Mucosa of rectum (tissue), 2 donors: ENCODE measurements around the gene BCL2A1.
"Not testable (repeated sequence)": the region's sequence is repeated elsewhere in the genome, so short reads cannot be mapped to it uniquely, and the experiment has no call there.

Source experiments
- H3K27ac ChIP-seq, 2 donors: one replicate each; pipeline ENCODE4 v1.7.0; 2013; ENCODE audit warnings: inconsistent platforms in 2 of 2, low read depth in 2 of 2, low read length in 2 of 2
- H3K27me3 ChIP-seq, 2 donors: one replicate each; pipeline ENCODE4 v1.7.0; 2013; ENCODE audit warnings: low read length in 2 of 2; ENCODE audit not compliant: control insufficient read depth in 2 of 2, insufficient read depth in 2 of 2
- H3K36me3 ChIP-seq, 2 donors: one replicate each; pipeline ENCODE4 v1.7.0; 2013; ENCODE audit warnings: low read length in 2 of 2; ENCODE audit not compliant: control insufficient read depth in 2 of 2, insufficient read depth in 2 of 2
- H3K4me1 ChIP-seq, 2 donors: one replicate each; pipeline ENCODE4 v1.7.0; 2013; ENCODE audit warnings: low read length in 2 of 2, mild to moderate bottlenecking in 1 of 2; ENCODE audit not compliant: control insufficient read depth in 2 of 2, insufficient read depth in 2 of 2
- H3K4me3 ChIP-seq, 2 donors: one replicate each; pipeline ENCODE4 v1.7.0; 2013; ENCODE audit warnings: low read length in 2 of 2
- H3K9ac ChIP-seq, 2 donors: one replicate each; pipeline ENCODE4 v1.7.0; 2013; ENCODE audit warnings: low read length in 2 of 2, low read depth in 1 of 2, mild to moderate bottlenecking in 1 of 2
- H3K9me3 ChIP-seq, 2 donors: one replicate each; pipeline ENCODE4 v1.7.0; 2013; ENCODE audit warnings: low read length in 2 of 2; ENCODE audit not compliant: control insufficient read depth in 2 of 2
- donor health status: healthy.
- donor health status: Normal muscosa, but diverticular disease.

BCL2A1 gene

DNA sequence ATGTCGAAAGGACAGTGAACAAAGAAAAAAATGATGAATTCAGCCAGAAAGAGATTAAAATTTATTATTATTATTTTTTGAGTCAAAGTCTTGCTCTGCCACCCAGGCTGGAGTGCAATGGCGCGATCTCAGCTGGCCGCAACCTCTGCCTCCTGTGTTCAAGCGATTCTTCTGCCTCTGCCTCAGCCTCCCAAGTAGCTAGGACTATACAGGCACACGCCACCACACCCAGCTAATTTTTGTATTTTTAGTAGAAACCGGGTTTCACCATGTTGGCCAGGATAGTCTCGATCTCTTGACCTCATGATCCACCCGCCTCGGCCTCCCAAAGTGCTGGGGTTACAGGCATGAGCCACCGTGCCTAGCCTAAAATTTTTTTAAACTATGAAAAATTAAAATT, 8.1 kb downstream of the BCL2A1 start:
- not testable (repeated sequence) for H3K36me3 ChIP-seq, H3K9ac ChIP-seq, H3K27ac ChIP-seq, H3K9me3 ChIP-seq, H3K27me3 ChIP-seq, H3K4me1 ChIP-seq, H3K4me3 ChIP-seq

DNA sequence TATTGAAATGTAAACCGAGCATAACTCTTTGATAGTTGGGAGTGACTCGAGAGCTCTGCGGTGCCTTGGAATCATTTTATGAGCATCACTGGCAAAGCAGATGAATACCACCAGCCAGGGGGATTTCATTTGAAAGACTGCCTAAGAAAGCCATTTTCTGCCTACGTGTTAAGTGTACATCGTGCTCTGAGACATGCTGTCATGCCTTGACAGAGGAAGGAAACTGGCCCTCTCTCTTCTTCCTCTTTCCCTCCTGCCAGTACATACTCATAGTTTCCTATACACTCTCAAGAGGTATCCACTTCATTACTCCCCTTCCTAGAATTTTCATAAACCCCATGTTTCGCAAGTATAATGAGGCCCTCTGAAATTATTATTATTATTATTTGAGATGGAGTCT, 8.8 kb downstream of the BCL2A1 start:
- H3K27ac ChIP-seq, result no peak overlapping the region
- no peak overlapping the region for H3K4me3 ChIP-seq
- no peaks in the 10 kb centered on the region for H3K36me3 ChIP-seq
- H3K4me1 ChIP-seq, result no peaks in the 10 kb centered on the region
- no peaks in the 10 kb centered on the region for H3K9me3 ChIP-seq
- H3K27me3 ChIP-seq, result no peaks in the 10 kb centered on the region
- no peak overlapping the region for H3K9ac ChIP-seq

DNA sequence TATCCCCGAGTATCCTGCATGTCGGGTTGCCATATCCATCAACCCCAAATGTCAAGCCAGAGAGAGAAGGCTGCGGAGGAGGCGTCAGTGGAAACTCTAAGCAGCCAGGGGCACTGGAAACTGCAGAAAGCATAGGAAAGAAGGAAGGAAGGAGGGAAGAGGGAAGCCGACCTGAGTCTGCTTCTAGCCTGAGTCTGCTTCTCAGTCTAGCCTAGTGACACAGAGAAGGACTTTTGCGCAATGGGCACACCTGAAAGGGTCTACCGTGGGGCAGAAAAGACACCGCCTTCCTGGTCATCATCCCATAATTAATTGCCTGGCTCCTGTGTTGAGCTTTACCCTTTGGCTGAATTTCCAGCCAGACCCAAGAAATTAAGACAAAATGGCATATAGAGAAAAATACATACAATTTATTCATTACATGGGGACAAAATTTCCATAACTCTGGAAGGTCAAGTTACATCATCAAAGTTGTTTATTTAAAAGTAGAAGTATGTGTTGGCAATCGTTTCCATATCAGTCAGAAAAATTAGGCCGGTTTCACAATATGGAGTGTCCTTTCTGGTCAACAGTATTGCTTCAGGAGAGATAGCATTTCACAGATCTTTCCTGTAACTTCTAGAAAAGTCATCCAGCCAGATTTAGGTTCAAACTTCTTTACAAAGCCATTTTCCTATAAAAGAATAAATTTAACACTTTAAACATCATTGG, 10.3 kb downstream of the BCL2A1 start:
- no peak overlapping the region for H3K4me3 ChIP-seq
- H3K4me1 ChIP-seq, result no peaks in the 10 kb centered on the region
- H3K27me3 ChIP-seq, result no peaks in the 10 kb centered on the region
- no peak overlapping the region for H3K27ac ChIP-seq
- H3K9me3 ChIP-seq, result no peaks in the 10 kb centered on the region
- no peak overlapping the region for H3K9ac ChIP-seq
- no peaks in the 10 kb centered on the region for H3K36me3 ChIP-seq

DNA sequence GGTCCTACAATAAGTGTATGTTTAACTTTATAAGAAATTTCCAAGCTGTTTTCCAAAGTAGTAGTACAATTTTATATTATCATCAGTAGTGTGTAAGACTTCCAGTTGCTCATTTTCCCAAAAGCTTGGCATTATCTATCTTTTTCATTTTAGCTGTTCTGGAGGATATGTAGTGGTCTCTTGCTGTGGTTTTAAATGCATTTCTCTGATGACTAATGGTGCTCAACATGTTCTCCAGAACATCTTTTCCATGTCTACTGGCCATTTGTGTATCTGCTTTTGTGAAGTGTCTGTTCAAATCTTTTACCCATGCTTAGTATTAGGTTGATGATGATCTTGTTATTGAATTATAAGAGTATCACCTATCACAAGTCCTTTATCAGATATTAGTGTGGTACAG, 13.3 kb downstream of the BCL2A1 start:
- Histone ChIP-seq H3K9me3 (no peaks in the 10 kb centered on the region), H3K4me3 (no peak overlapping the region), H3K27me3 (no peaks in the 10 kb centered on the region), H3K27ac (no peak overlapping the region), H3K4me1 (no peaks in the 10 kb centered on the region), H3K36me3 (no peaks in the 10 kb centered on the region), H3K9ac (no peak overlapping the region)

DNA sequence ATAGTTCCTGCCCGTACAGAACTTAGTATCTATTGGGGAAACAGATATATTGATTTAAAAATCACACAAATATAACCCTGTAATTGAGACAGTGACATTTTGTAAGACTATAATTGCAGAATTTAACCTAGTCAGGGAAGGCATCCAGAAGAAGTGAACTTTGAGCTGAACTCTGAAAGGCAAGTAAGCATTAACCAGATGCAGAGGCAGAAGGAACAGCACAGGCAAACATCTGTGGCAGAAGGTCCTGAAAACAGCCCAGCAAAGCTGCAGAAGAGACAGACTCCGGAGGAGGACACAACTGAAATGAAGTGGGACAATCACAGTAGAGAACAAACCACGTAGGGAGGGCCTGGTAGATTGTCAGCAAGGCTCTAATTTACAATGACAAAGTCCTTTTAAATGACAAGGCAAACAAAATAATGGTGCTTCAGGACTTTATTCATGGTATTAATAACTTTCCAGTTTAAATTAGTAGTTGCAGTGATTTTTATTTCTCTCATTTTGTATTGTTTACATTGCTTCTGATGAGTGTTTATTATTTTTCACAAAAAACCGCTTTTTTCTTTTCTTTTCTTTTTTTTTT, 14.5 kb downstream of the BCL2A1 start:
- H3K9me3 ChIP-seq, result no peaks in the 10 kb centered on the region
- H3K4me3 ChIP-seq, result no peak overlapping the region
- no peak overlapping the region for H3K9ac ChIP-seq
- H3K36me3 ChIP-seq, result no peaks in the 10 kb centered on the region
- no peak overlapping the region for H3K27ac ChIP-seq
- no peaks in the 10 kb centered on the region for H3K4me1 ChIP-seq
- H3K27me3 ChIP-seq, result no peaks in the 10 kb centered on the region

DNA sequence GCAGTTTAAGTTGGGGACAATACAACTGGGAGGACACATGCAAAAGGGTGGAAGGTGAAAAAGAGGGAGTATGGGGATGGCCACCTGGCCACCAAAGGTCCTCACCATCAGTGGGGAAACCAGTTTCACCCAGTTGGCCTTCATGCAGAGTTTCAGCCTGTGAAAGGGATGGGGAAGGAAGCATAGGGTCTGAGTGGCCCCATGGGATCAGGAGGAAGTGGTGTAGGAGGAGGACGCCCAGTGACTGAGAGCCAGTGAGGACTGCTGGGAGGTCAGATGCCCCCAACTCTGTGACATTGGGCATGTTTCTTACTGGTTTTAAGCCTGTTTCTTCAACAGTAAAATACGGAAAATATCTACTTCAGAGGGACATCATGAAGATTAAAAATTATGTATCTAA, 16.3 kb downstream of the BCL2A1 start:
- Histone ChIP-seq H3K4me1 (no peaks in the 10 kb centered on the region), H3K9ac (no peak overlapping the region), H3K9me3 (no peaks in the 10 kb centered on the region), H3K4me3 (no peak overlapping the region), H3K36me3 (no peaks in the 10 kb centered on the region), H3K27ac (no peak overlapping the region), H3K27me3 (no peaks in the 10 kb centered on the region)

DNA sequence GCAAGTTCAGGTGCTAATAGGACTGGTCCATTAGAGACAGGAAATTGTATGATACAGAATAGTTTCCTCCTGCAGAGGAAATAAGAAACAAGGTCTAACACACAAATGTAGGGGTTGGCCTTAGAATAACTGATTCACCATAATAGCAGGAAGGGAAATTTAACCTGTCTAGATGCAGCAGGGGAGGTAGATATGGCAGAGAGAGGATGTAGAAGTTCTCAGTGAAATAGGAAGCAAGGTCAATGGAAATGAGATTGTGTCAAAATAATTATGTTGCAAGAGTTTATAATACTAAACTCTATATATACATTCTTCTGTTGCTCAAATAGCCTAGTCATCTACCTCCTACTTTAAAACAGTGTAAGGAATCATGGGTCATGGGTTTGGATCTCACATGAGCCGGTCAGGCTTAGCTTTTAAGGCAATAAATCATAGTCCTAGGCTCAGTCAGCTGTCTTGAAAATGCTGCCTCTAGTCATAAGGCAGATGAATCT, 17.0 kb downstream of the BCL2A1 start:
- Histone ChIP-seq H3K36me3 (no peaks in the 10 kb centered on the region), H3K27ac (no peak overlapping the region), H3K4me3 (no peak overlapping the region), H3K4me1 (no peaks in the 10 kb centered on the region), H3K9ac (no peak overlapping the region), H3K27me3 (no peaks in the 10 kb centered on the region), H3K9me3 (no peaks in the 10 kb centered on the region)

DNA sequence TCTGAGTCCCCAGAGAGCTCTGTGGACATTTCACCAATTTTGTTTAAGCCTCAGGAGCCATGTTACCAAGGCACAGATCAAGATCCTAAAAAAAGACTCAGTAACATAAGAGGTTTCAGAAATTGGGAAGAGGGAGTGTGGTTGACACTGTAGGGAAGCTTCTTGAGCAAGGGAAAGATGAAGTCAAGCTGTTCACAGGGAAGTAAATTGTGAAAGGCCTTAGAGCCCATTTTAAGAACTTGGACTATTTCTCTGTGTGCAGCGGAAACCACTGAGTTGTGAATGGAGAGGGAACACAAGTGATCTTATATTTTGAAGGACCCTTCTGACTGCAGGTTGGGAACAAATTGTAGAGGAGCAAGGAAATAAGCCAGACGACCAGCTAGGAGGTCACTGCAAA, 18.7 kb downstream of the BCL2A1 start:
- Histone ChIP-seq H3K4me1 (no peaks in the 10 kb centered on the region), H3K27ac (no peak overlapping the region)

DNA sequence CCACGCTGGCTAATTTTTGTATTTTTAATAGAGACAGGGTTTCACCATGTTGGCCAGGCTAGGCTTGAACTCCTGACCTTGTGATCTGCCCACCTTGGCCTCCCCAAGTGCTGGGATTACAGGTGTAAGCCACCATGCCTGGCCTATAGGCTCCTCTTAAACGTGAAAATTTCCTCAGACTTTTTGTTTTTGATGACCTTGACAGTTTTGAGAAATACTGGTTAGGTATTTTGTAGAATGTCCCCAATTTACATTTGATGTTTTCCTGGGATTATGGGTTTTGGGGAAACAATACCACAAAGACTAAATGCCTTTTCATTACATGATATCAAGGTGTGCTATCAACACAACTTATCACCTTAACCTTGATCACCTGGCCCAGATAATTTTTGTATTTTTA, 20.7 kb downstream of the BCL2A1 start:
- no peaks in the 10 kb centered on the region for H3K9me3 ChIP-seq
- H3K27me3 ChIP-seq, result no peaks in the 10 kb centered on the region
- H3K4me1 ChIP-seq, result no peaks in the 10 kb centered on the region
- H3K9ac ChIP-seq, result no peak overlapping the region
- no peaks in the 10 kb centered on the region for H3K36me3 ChIP-seq
- no peak overlapping the region for H3K4me3 ChIP-seq
- no peak overlapping the region for H3K27ac ChIP-seq

More for the DNA sequence above, 18.7 kb downstream of the BCL2A1 start:
- H3K27me3 ChIP-seq, result no peaks in the 10 kb centered on the region
- H3K4me3 ChIP-seq, result no peak overlapping the region
- no peaks in the 10 kb centered on the region for H3K36me3 ChIP-seq
- H3K9me3 ChIP-seq, result no peaks in the 10 kb centered on the region
- H3K9ac ChIP-seq, result no peak overlapping the region

DNA sequence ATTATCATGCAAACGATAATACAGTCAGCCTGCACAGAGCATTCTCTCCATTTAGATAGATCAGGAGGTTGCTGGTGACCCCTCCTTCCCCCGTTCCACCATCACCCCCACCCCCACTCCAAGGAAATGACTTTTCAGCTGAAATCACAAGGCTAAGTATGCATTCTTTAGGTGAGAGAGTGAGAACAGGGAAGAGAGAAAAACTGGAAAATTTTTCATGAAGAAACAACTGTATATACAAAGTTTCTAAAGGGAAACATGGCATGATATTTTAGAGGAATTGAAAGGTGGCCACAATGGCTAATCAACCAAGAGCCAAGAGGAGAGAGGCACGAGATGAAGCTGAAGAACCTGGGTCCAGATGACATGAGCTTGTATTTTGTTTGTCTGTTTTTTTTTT, 22.2 kb downstream of the BCL2A1 start:
- no peak overlapping the region for H3K27ac ChIP-seq
- no peaks in the 10 kb centered on the region for H3K27me3 ChIP-seq
- no peaks in the 10 kb centered on the region for H3K36me3 ChIP-seq
- H3K4me3 ChIP-seq, result no peak overlapping the region
- H3K9me3 ChIP-seq, result no peaks in the 10 kb centered on the region
- no peaks in the 10 kb centered on the region for H3K4me1 ChIP-seq
- H3K9ac ChIP-seq, result no peak overlapping the region
